HEK293 (cell line): ENCODE measurements around the gene COL4A1.
A peak's percentile ranks its signal among the peaks of the same experiment; 100 is the strongest.

Source experiments
- CTCF ChIA-PET: fragments of 350-600 bp; formaldehyde crosslinking; extraction: SDS; loops from one replicate; lab custom pipeline; 2021; ENCODE audit warnings: antibody characterized with exemption; lab: Yijun Ruan, JAX
- POLR2A ChIA-PET: fragments of 300-600 bp; formaldehyde crosslinking; extraction: SDS; loops from one replicate; lab custom pipeline; 2020; ENCODE audit warnings: antibody characterized with exemption, inconsistent platforms; lab: Yijun Ruan, JAX
- H3K27ac ChIP-seq: fragments of 200-500 bp; sonication (Bioruptor generic); 2 replicates; pipeline ENCODE4 v1.5.1; 2014; ENCODE audit warnings: low read depth, low read length, control low read depth, inconsistent platforms; ENCODE audit errors: extremely low read depth
- H3K36me3 ChIP-seq, 2 experiments: fragments of 200-500 bp in 1 of 2; sonication (Bioruptor generic) in 1 of 2; 1 replicate in 1 of 2; 2 replicates in 1 of 2; pipeline ENCODE4 v1.5.1; 2014 to 2017; ENCODE audit warnings: inconsistent platforms in 2 of 2, low read length in 2 of 2; ENCODE audit not compliant: control insufficient read depth in 2 of 2, insufficient read depth in 1 of 2
- H3K4me1 ChIP-seq: fragments of 200-500 bp; sonication (Bioruptor generic); 2 replicates; pipeline ENCODE4 v1.5.1; 2014; ENCODE audit warnings: mild to moderate bottlenecking, low read length, inconsistent platforms; ENCODE audit not compliant: control insufficient read depth, insufficient read depth
- H3K4me3 ChIP-seq: 2 replicates; pipeline ENCODE4 v1.5.1; 2011; ENCODE audit warnings: low read depth, mild to moderate bottlenecking, control low read depth, low read length, moderate library complexity
- H3K9me3 ChIP-seq: fragments of 200-500 bp; sonication (Bioruptor generic); 2 replicates; pipeline ENCODE4 v1.5.1; 2014; ENCODE audit warnings: low read depth, low read length, inconsistent platforms; ENCODE audit not compliant: control insufficient read depth, insufficient read depth
- GLIS1 ChIP-seq: fragments of 450-650 bp; formaldehyde crosslinking; IDR thresholded peaks from 2 replicates; pipeline ENCODE4 v1.5.1; 2016; ENCODE audit warnings: missing biosample characterization, missing genetic modification characterization
- IKZF3 ChIP-seq: fragments of 450-650 bp; IDR thresholded peaks from 2 replicates; pipeline ENCODE4 v1.5.0; 2018; ENCODE audit warnings: missing biosample characterization, mild to moderate bottlenecking, missing genetic modification characterization, moderate library complexity
- MEIS1 ChIP-seq: sonication (generic); formaldehyde crosslinking; IDR thresholded peaks from 2 replicates; pipeline ENCODE4 v1.8.1; 2022; ENCODE audit warnings: missing genetic modification reagents, mild to moderate bottlenecking, borderline replicate concordance
- OSR2 ChIP-seq: fragments of 450-650 bp; formaldehyde crosslinking; IDR thresholded peaks from 2 replicates; pipeline ENCODE4 v1.5.1; 2016; ENCODE audit warnings: missing biosample characterization, missing genetic modification characterization
- PATZ1 ChIP-seq: fragments of 450-650 bp; formaldehyde crosslinking; IDR thresholded peaks from 2 replicates; pipeline ENCODE4 v1.5.1; 2016; ENCODE audit warnings: missing biosample characterization, missing genetic modification characterization
- PRDM1 ChIP-seq: fragments of 450-650 bp; formaldehyde crosslinking; IDR thresholded peaks from 2 replicates; pipeline ENCODE4; 2016; ENCODE audit warnings: missing biosample characterization, missing genetic modification characterization
- SCRT2 ChIP-seq: fragments of 450-650 bp; formaldehyde crosslinking; IDR thresholded peaks from 2 replicates; pipeline ENCODE4 v1.5.1; 2016; ENCODE audit warnings: missing biosample characterization, missing genetic modification characterization
- SP7 ChIP-seq: fragments of 450-650 bp; formaldehyde crosslinking; IDR thresholded peaks from 2 replicates; pipeline ENCODE4 v1.5.1; 2016; ENCODE audit warnings: missing biosample characterization, missing genetic modification characterization
- ZBTB17 ChIP-seq: fragments of 450-650 bp; formaldehyde crosslinking; IDR thresholded peaks from 2 replicates; pipeline ENCODE4 v1.5.1; 2016; ENCODE audit warnings: missing biosample characterization, missing genetic modification characterization
- ZBTB7A ChIP-seq: fragments of 450-650 bp; formaldehyde crosslinking; IDR thresholded peaks from 2 replicates; pipeline ENCODE4 v1.5.1; 2016; ENCODE audit warnings: low read depth, missing biosample characterization, missing genetic modification characterization
- ZEB2 ChIP-seq: fragments of 450-650 bp; formaldehyde crosslinking; IDR thresholded peaks from 2 replicates; pipeline ENCODE4 v1.5.1; 2016; ENCODE audit warnings: missing biosample characterization, missing genetic modification characterization
- ZFHX2 ChIP-seq: fragments of 450-650 bp; formaldehyde crosslinking; conservative IDR thresholded peaks from 2 replicates; pipeline ENCODE4 v1.5.1; 2016; ENCODE audit warnings: missing biosample characterization, missing genetic modification characterization
- ZIC2 ChIP-seq: fragments of 450-650 bp; formaldehyde crosslinking; IDR thresholded peaks from 2 replicates; pipeline ENCODE4 v1.5.1; 2016; ENCODE audit warnings: missing biosample characterization, missing genetic modification characterization
- ZNF239 ChIP-seq: fragments of 450-650 bp; formaldehyde crosslinking; IDR thresholded peaks from 2 replicates; pipeline ENCODE4 v1.5.1; 2016; ENCODE audit warnings: missing biosample characterization, missing genetic modification characterization
- ZNF324 ChIP-seq: fragments of 450-650 bp; formaldehyde crosslinking; IDR thresholded peaks from 2 replicates; pipeline ENCODE4 v1.5.1; 2016; ENCODE audit warnings: missing biosample characterization, missing genetic modification characterization
- ZNF341 ChIP-seq: fragments of 450-650 bp; formaldehyde crosslinking; IDR thresholded peaks from 2 replicates; pipeline ENCODE4; 2016; ENCODE audit warnings: low read depth, missing biosample characterization, missing genetic modification characterization
- ZNF394 ChIP-seq: fragments of 450-650 bp; formaldehyde crosslinking; IDR thresholded peaks from 2 replicates; pipeline ENCODE4 v1.5.1; 2016; ENCODE audit warnings: missing biosample characterization, missing genetic modification characterization, mild to moderate bottlenecking, moderate library complexity, borderline replicate concordance
- ZNF433 ChIP-seq: fragments of 450-650 bp; formaldehyde crosslinking; IDR thresholded peaks from 2 replicates; pipeline ENCODE4 v1.5.1; 2016; ENCODE audit warnings: missing biosample characterization, missing genetic modification characterization, low read depth
- ZNF561 ChIP-seq: fragments of 450-650 bp; IDR thresholded peaks from 2 replicates; pipeline ENCODE4 v1.5.1; 2018; ENCODE audit warnings: missing biosample characterization, missing genetic modification characterization, borderline replicate concordance
- ZNF623 ChIP-seq: fragments of 450-650 bp; formaldehyde crosslinking; IDR thresholded peaks from 2 replicates; pipeline ENCODE4 v1.5.1; 2016; ENCODE audit warnings: missing biosample characterization, missing genetic modification characterization
- ZNF629 ChIP-seq: fragments of 450-650 bp; formaldehyde crosslinking; IDR thresholded peaks from 2 replicates; pipeline ENCODE4 v1.5.1; 2017; ENCODE audit warnings: missing biosample characterization, missing genetic modification characterization
- ZNF639 ChIP-seq: fragments of 450-650 bp; formaldehyde crosslinking; IDR thresholded peaks from 2 replicates; pipeline ENCODE4 v1.5.1; 2016; ENCODE audit warnings: missing biosample characterization, missing genetic modification characterization
- ZNF654 ChIP-seq: fragments of 450-650 bp; formaldehyde crosslinking; IDR thresholded peaks from 2 replicates; pipeline ENCODE4 v1.5.1; 2016; ENCODE audit warnings: low read depth, missing biosample characterization, missing genetic modification characterization
- ZNF692 ChIP-seq: fragments of 450-650 bp; formaldehyde crosslinking; IDR thresholded peaks from 2 replicates; pipeline ENCODE4 v1.5.1; 2016; ENCODE audit warnings: missing biosample characterization, missing genetic modification characterization
- TF ChIP-seq, protein P1 (sequence below): fragments of 450-650 bp; IDR thresholded peaks from 2 replicates; pipeline ENCODE4 v1.5.1; 2018; ENCODE audit warnings: missing biosample characterization, mild to moderate bottlenecking, missing genetic modification characterization
- TF ChIP-seq, protein P2 (sequence below): fragments of 450-650 bp; formaldehyde crosslinking; IDR thresholded peaks from 2 replicates; pipeline ENCODE4 v1.5.1; 2016; ENCODE audit warnings: missing biosample characterization, missing genetic modification characterization, low read depth
- TF ChIP-seq, protein P3 (sequence below): fragments of 450-650 bp; formaldehyde crosslinking; optimal IDR thresholded peaks from 2 replicates; pipeline ENCODE3; 2016; ENCODE audit warnings: missing biosample characterization, mild to moderate bottlenecking, missing genetic modification characterization

Gene COL4A1

GRCh38 chr13:110138010-110138699, 168.8 kb downstream of the COL4A1 start (continued):
- 0 out of 2 replicates have a peak, but pooled peaks have one; percentile 22 for TF ChIP-seq ZNF394 (tag by site-specific recombination)
- TF ChIP-seq SP7 (tag by site-specific recombination) = peak; percentile 61; the same call in 1 of the 2 replicates
- TF ChIP-seq IKZF3 (tag by site-specific recombination) = 0 out of 2 replicates have a peak, but pooled peaks have one; percentile 8
- TF ChIP-seq, protein P1, sequence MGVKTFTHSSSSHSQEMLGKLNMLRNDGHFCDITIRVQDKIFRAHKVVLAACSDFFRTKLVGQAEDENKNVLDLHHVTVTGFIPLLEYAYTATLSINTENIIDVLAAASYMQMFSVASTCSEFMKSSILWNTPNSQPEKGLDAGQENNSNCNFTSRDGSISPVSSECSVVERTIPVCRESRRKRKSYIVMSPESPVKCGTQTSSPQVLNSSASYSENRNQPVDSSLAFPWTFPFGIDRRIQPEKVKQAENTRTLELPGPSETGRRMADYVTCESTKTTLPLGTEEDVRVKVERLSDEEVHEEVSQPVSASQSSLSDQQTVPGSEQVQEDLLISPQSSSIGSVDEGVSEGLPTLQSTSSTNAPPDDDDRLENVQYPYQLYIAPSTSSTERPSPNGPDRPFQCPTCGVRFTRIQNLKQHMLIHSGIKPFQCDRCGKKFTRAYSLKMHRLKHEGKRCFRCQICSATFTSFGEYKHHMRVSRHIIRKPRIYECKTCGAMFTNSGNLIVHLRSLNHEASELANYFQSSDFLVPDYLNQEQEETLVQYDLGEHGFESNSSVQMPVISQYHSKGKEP = 0 out of 2 replicates have a peak, but pooled peaks have one; percentile 6
- no peak for TF ChIP-seq ZNF639 (tag by site-specific recombination)
- peak; percentile 70 for TF ChIP-seq ZIC2 (tag by site-specific recombination)
- TF ChIP-seq ZNF629 = peak; percentile 64
- peak; percentile 78 for TF ChIP-seq PATZ1 (tag by site-specific recombination)
- no peak for TF ChIP-seq OSR2
- TF ChIP-seq ZNF561 (tag by site-specific recombination) = 0 out of 2 replicates have a peak, but pooled peaks have one; percentile 18
- TF ChIP-seq PRDM1 (tag by site-specific recombination) = 0 out of 2 replicates have a peak, but pooled peaks have one; percentile 17
- TF ChIP-seq ZNF324 (tag by site-specific recombination) = peak; percentile 37; the same call in 1 of the 2 replicates
- TF ChIP-seq GLIS1 (tag by site-specific recombination) = 0 out of 2 replicates have a peak, but pooled peaks have one; percentile 26
- no peak for TF ChIP-seq ZNF239
- TF ChIP-seq ZFHX2 (tag by site-specific recombination) = peak; percentile 84
- TF ChIP-seq ZBTB7A (tag by site-specific recombination) = peak; percentile 59; the same call in 1 of the 2 replicates
- TF ChIP-seq, protein P2, sequence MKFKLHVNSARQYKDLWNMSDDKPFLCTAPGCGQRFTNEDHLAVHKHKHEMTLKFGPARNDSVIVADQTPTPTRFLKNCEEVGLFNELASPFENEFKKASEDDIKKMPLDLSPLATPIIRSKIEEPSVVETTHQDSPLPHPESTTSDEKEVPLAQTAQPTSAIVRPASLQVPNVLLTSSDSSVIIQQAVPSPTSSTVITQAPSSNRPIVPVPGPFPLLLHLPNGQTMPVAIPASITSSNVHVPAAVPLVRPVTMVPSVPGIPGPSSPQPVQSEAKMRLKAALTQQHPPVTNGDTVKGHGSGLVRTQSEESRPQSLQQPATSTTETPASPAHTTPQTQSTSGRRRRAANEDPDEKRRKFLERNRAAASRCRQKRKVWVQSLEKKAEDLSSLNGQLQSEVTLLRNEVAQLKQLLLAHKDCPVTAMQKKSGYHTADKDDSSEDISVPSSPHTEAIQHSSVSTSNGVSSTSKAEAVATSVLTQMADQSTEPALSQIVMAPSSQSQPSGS (tag by site-specific recombination) = no peak
- TF ChIP-seq ZNF341 (tag by site-specific recombination) = no peak
- TF ChIP-seq, protein P3, sequence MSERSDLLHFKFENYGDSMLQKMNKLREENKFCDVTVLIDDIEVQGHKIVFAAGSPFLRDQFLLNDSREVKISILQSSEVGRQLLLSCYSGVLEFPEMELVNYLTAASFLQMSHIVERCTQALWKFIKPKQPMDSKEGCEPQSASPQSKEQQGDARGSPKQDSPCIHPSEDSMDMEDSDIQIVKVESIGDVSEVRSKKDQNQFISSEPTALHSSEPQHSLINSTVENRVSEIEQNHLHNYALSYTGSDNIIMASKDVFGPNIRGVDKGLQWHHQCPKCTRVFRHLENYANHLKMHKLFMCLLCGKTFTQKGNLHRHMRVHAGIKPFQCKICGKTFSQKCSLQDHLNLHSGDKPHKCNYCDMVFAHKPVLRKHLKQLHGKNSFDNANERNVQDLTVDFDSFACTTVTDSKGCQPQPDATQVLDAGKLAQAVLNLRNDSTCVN (tag by site-specific recombination) = peak; percentile 94

GRCh38 chr13:110137680-110138009, 169.3 kb downstream of the COL4A1 start:
- peak overlapping the region; percentile 12; the same call in 1 of the 2 replicates for H3K27ac ChIP-seq
- H3K4me1 ChIP-seq = no peaks in the 10 kb centered on the region; the same call in 1 of the 2 replicates
- no peaks in the 10 kb centered on the region for H3K9me3 ChIP-seq
- POLR2A ChIA-PET = no interaction called here
- TF ChIP-seq ZNF692 (tag by site-specific recombination) = peak; percentile 56; the same call in 1 of the 2 replicates
- no peak for TF ChIP-seq MEIS1 (CRISPR knock-in tag)
- TF ChIP-seq ZBTB17 = peak; percentile 15; the same call in 1 of the 2 replicates
- peak; percentile 41 for TF ChIP-seq ZNF654 (tag by site-specific recombination)
- no peak for TF ChIP-seq ZNF623 (tag by site-specific recombination)
- TF ChIP-seq ZNF433 (tag by site-specific recombination) = no peak
- TF ChIP-seq SCRT2 = peak; percentile 97; the same call in 1 of the 2 replicates
- no peak for TF ChIP-seq ZEB2 (tag by site-specific recombination)
- H3K4me3 ChIP-seq = peak overlapping the region; percentile 53
- H3K36me3 ChIP-seq = no peaks in the 10 kb centered on the region
- CTCF ChIA-PET = no interaction called here
